ENCODE results near the gene RPGRIP1L. TPM values are rescaled to one million over a fixed set of nuclear protein-coding genes. Genes with fewer than 3 reads are reported as not detected.

RPGRIP1L gene
- total and polyA plus RNA-seq, 9 of the 15 experiments (the other 6 are each of a cell fraction or from before 2014, with no cell fraction given): 3.2 to 7.7 (median 5.8) TPM

- no peak for TF ChIP-seq REST (IDR thresholded peaks at IDR 0.05; ENCODE audit: borderline replicate concordance)
- TF ChIP-seq REST (CRISPR knock-in tag; IDR thresholded peaks at IDR 0.05; ENCODE audit: low read depth): no peak
- TF ChIP-seq RFX7 (CRISPR knock-in tag; IDR thresholded peaks at IDR 0.05): no peak
- peak in 1 of 2 experiments; percentile 81; a peak in 2 of 4 replicates for TF ChIP-seq ZNF639 (CRISPR knock-in tag; conservative IDR thresholded peaks at IDR 0.05 in 1 of 2, IDR thresholded peaks at IDR 0.05 in 1 of 2)
- TF ChIP-seq POLR3A (IDR thresholded peaks at IDR 0.05; ENCODE audit: borderline replicate concordance, extremely low read depth, insufficient read depth, insufficient read length): no peak
- no peak for TF ChIP-seq CEBPG (CRISPR knock-in tag; IDR thresholded peaks at IDR 0.05)
- no peak for TF ChIP-seq CEBPG (tag; conservative IDR thresholded peaks at IDR 0.05 in 1 of 2, IDR thresholded peaks at IDR 0.05 in 1 of 2)
- no peak for TF ChIP-seq CREB5 (CRISPR knock-in tag; IDR thresholded peaks at IDR 0.05)
- TF ChIP-seq KDM4B (IDR thresholded peaks at IDR 0.05; ENCODE audit: borderline replicate concordance in 2 of 2, low read depth in 1 of 2): peak in 1 of 2 experiments; percentile 96; a peak in 2 of 4 replicates
- no peak for TF ChIP-seq SLC30A9 (CRISPR knock-in tag; IDR thresholded peaks at IDR 0.05)
- TF ChIP-seq RNF219 (CRISPR knock-in tag; IDR thresholded peaks at IDR 0.05): no peak
- peak; percentile 99 for TF ChIP-seq ZNF24 (IDR thresholded peaks at IDR 0.05)
- no peak for TF ChIP-seq FUS (optimal IDR thresholded peaks at IDR 0.05; ENCODE audit: low read depth, low read length)
Observed at GRCh38 chr16:53703590-53704444, at the start of gene RPGRIP1L, which contains the start of gene FTO (continued).
